Brain microvascular endothelial cell (primary cell): ENCODE measurements around the gene NELFCD.

ENCODE experiments used
- DNase-seq: peaks from one replicate; pipeline ENCODE4 v3.0.0-alpha.2; 2020
- H3K27ac ChIP-seq: fragments of 250-450 bp; sonication (Bioruptor Pico); 2 replicates; pipeline ENCODE4 v1.5.1; 2020; ENCODE audit warnings: mild to moderate bottlenecking, moderate library complexity
- H3K27me3 ChIP-seq: fragments of 250-450 bp; sonication (Bioruptor Pico); replicated peaks from 2 replicates; pipeline ENCODE4 v1.5.1; 2020; ENCODE audit warnings: mild to moderate bottlenecking
- H3K36me3 ChIP-seq: fragments of 250-450 bp; sonication (Bioruptor Pico); replicated peaks from 2 replicates; pipeline ENCODE4 v1.5.1; 2020; ENCODE audit warnings: mild to moderate bottlenecking
- H3K4me3 ChIP-seq: 2 replicates; pipeline ENCODE4 v1.5.1; 2011; ENCODE audit warnings: low read depth, mild to moderate bottlenecking, control low read depth, low read length, moderate library complexity
- in situ Hi-C: cut with HindIII; loops from 2 replicates; pipeline ENCODE4 v1.10.0; 2017; ENCODE audit warnings: low sequenced_read_pairs, low pct_ligation_motif_present
- TF ChIP-seq, protein P1 (sequence below): IDR thresholded peaks from 2 replicates; pipeline ENCODE4 v1.5.1; 2011; ENCODE audit warnings: low read depth, mild to moderate bottlenecking, moderate library complexity, low read length, control low read depth, inconsistent platforms; ENCODE audit errors: missing control alignments

NELFCD gene

GRCh38 chr20:59003836-59004492 lies 22.9 kb downstream of the NELFCD start:
- no peak overlapping the region for H3K27ac ChIP-seq

GRCh38 chr20:59004493-59004762 lies 23.4 kb downstream of the NELFCD start:
- Histone ChIP-seq H3K36me3 (peaks cover 5% of the 10 kb centered on the region), H3K27ac (no peak overlapping the region), H3K4me3 (no peak overlapping the region), H3K27me3 (no peaks in the 10 kb centered on the region)
- no peak for DNase-seq
- in situ Hi-C loops, result no loop called here
- TF ChIP-seq, protein P1, sequence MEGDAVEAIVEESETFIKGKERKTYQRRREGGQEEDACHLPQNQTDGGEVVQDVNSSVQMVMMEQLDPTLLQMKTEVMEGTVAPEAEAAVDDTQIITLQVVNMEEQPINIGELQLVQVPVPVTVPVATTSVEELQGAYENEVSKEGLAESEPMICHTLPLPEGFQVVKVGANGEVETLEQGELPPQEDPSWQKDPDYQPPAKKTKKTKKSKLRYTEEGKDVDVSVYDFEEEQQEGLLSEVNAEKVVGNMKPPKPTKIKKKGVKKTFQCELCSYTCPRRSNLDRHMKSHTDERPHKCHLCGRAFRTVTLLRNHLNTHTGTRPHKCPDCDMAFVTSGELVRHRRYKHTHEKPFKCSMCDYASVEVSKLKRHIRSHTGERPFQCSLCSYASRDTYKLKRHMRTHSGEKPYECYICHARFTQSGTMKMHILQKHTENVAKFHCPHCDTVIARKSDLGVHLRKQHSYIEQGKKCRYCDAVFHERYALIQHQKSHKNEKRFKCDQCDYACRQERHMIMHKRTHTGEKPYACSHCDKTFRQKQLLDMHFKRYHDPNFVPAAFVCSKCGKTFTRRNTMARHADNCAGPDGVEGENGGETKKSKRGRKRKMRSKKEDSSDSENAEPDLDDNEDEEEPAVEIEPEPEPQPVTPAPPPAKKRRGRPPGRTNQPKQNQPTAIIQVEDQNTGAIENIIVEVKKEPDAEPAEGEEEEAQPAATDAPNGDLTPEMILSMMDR, result no peak

More at GRCh38 chr20:59003836-59004492, 22.9 kb downstream of the NELFCD start:
- in situ Hi-C loops, result no loop called here
- Histone ChIP-seq H3K27me3 (no peaks in the 10 kb centered on the region), H3K4me3 (no peak overlapping the region), H3K36me3 (peaks cover 8% of the 10 kb centered on the region)
- DNase-seq, result no peak
- TF ChIP-seq, protein P1, result no peak

GRCh38 chr20:59004763-59005522 lies 23.9 kb downstream of the NELFCD start:
- H3K36me3 ChIP-seq, result peaks cover 4% of the 10 kb centered on the region
- in situ Hi-C loops, result no loop called here
- TF ChIP-seq, protein P1, result no peak
- H3K4me3 ChIP-seq, result no peak overlapping the region
- no peaks in the 10 kb centered on the region for H3K27me3 ChIP-seq
- DNase-seq, result no peak
- no peak overlapping the region for H3K27ac ChIP-seq

- peaks cover 4% of the 10 kb centered on the region for H3K36me3 ChIP-seq
- in situ Hi-C loops, result no loop called here
- no peak for DNase-seq
- H3K27ac ChIP-seq, result no peak overlapping the region
- peak overlapping the region; percentile 60 for H3K4me3 ChIP-seq
- no peaks in the 10 kb centered on the region for H3K27me3 ChIP-seq
- TF ChIP-seq, protein P1, result no peak
These were observed 24.6 kb downstream of the NELFCD start for GRCh38 chr20:59005523-59006166.

GRCh38 chr20:59006167-59006863 lies 25.3 kb downstream of the NELFCD start:
- Histone ChIP-seq H3K27ac (peak overlapping the region; percentile 58), H3K36me3 (peaks cover 1% of the 10 kb centered on the region), H3K27me3 (no peaks in the 10 kb centered on the region), H3K4me3 (peak overlapping the region; percentile 60)
- no peak for DNase-seq
- TF ChIP-seq, protein P1, result no peak
- in situ Hi-C loops, result no loop called here
